ENCODE data around the gene FAM110D.

- TF ChIP-seq POLR2A (IDR thresholded peaks at IDR 0.05; ENCODE audit: low read depth, low read length) (no peak), POLR2AphosphoS5 (IDR thresholded peaks at IDR 0.05; ENCODE audit: low read depth, low read length) (no peak)
Measured at GRCh38 chr1:26145960-26146294, 13.0 kb upstream of the FAM110D start.

All from GM12891 (cell line).